ENCODE data around the gene ENKUR.

DNA sequence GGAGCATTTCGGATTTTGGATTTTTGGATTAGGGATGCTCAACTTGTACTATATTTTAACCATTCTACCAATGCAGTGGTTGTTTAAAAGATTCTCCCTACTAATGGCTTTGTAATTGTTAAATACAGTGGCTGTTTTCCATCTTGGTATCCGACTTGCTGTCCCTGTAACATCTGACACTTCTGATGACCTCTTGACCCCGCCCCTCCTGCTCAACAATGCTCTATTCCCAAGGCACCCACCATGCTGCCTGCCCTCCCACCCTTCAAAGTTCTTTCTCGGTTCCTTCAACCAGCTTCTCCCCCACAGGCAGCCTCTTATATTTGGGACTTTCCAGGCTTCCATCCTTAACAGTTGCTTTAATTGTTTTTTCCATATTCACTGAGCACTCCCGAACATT is 65.5 kb downstream of the ENKUR start:
- TF ChIP-seq, protein P1, sequence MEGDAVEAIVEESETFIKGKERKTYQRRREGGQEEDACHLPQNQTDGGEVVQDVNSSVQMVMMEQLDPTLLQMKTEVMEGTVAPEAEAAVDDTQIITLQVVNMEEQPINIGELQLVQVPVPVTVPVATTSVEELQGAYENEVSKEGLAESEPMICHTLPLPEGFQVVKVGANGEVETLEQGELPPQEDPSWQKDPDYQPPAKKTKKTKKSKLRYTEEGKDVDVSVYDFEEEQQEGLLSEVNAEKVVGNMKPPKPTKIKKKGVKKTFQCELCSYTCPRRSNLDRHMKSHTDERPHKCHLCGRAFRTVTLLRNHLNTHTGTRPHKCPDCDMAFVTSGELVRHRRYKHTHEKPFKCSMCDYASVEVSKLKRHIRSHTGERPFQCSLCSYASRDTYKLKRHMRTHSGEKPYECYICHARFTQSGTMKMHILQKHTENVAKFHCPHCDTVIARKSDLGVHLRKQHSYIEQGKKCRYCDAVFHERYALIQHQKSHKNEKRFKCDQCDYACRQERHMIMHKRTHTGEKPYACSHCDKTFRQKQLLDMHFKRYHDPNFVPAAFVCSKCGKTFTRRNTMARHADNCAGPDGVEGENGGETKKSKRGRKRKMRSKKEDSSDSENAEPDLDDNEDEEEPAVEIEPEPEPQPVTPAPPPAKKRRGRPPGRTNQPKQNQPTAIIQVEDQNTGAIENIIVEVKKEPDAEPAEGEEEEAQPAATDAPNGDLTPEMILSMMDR (IDR thresholded peaks at IDR 0.05 in 2 of 3, conservative IDR thresholded peaks at IDR 0.05 in 1 of 3; ENCODE audit: control insufficient read depth in 2 of 3, extremely low read depth in 1 of 3, insufficient read depth in 1 of 3, low read depth in 3 of 3, low read length in 3 of 3) = no peak
- TF ChIP-seq POLR2A (IDR thresholded peaks at IDR 0.05; ENCODE audit: low read depth, low read length) = no peak
- no peak for TF ChIP-seq BHLHE40 (IDR thresholded peaks at IDR 0.05; ENCODE audit: borderline replicate concordance in 1 of 2, low read depth in 2 of 2, low read length in 1 of 2)
- TF ChIP-seq RB1 (IDR thresholded peaks at IDR 0.05; ENCODE audit: borderline replicate concordance) = no peak
- TF ChIP-seq, protein P2, sequence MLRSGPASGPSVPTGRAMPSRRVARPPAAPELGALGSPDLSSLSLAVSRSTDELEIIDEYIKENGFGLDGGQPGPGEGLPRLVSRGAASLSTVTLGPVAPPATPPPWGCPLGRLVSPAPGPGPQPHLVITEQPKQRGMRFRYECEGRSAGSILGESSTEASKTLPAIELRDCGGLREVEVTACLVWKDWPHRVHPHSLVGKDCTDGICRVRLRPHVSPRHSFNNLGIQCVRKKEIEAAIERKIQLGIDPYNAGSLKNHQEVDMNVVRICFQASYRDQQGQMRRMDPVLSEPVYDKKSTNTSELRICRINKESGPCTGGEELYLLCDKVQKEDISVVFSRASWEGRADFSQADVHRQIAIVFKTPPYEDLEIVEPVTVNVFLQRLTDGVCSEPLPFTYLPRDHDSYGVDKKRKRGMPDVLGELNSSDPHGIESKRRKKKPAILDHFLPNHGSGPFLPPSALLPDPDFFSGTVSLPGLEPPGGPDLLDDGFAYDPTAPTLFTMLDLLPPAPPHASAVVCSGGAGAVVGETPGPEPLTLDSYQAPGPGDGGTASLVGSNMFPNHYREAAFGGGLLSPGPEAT (IDR thresholded peaks at IDR 0.05; ENCODE audit: low read depth) = 0 out of 2 replicates have a peak, but pooled peaks have one; percentile 35
- TF ChIP-seq KAT2A (conservative IDR thresholded peaks at IDR 0.05; ENCODE audit: control insufficient read depth, low read depth, low read length) = no peak
- no peak for TF ChIP-seq ZNF217 (IDR thresholded peaks at IDR 0.05)
